ENCODE data around the gene RPL3. TPM values are rescaled to one million over a fixed set of nuclear protein-coding genes. Genes with fewer than 3 reads are reported as not detected.

The RPL3 gene
- total RNA-seq, 1 experiment from 2014 or later: 2,830 TPM

- DNase-seq: peak; percentile 32
- TF ChIP-seq CTCF (conservative IDR thresholded peaks at IDR 0.05): no peak
- Histone ChIP-seq H3K4ac (ENCODE audit: low read depth, low read length) (no peak overlapping the region), H3K56ac (ENCODE audit: insufficient read length, low read depth, low read length) (no peak overlapping the region), H4K5ac (ENCODE audit: insufficient read length, low read depth, low read length) (no peak overlapping the region), H3K27ac (ENCODE audit: insufficient read length, low read depth, low read length) (no peak overlapping the region), H3K79me2 (ENCODE audit: insufficient read depth, low read length) (peaks cover 6% of the 10 kb centered on the region; the same call in 1 of the 2 replicates), H3K9ac (ENCODE audit: extremely low read depth, insufficient read length, low read length) (no peak overlapping the region), H2BK12ac (ENCODE audit: insufficient read length, low read depth, low read length) (no peak overlapping the region), H2AFZ (ENCODE audit: low read length) (no peak overlapping the region), H3K23me2 (ENCODE audit: insufficient read length, low read depth, low read length, poor library complexity, severe bottlenecking) (no peaks in the 10 kb centered on the region), H3K9me3 (ENCODE audit: control insufficient read depth, low read depth, low read length) (no peaks in the 10 kb centered on the region), H3K27me3 (ENCODE audit: insufficient read depth, low read length) (no peaks in the 10 kb centered on the region), H4K91ac (ENCODE audit: insufficient read length, low read depth, low read length) (no peak overlapping the region), H3K23ac (ENCODE audit: insufficient read length, low read depth, low read length) (no peak overlapping the region), H4K8ac (replicated peaks; ENCODE audit: insufficient read length, low read depth, low read length) (no peak overlapping the region), H2AK5ac (ENCODE audit: insufficient read length, low read length) (no peak overlapping the region), H2BK20ac (ENCODE audit: low read depth, low read length, poor library complexity, severe bottlenecking) (no peak overlapping the region), H3K14ac (ENCODE audit: insufficient read depth, low read length) (no peak overlapping the region), H3K4me1 (ENCODE audit: insufficient read depth, low read length) (peaks cover 2% of the 10 kb centered on the region; the same call in 1 of the 2 replicates), H4K20me1 (ENCODE audit: control insufficient read depth, insufficient read depth, insufficient read length) (peaks cover 8% of the 10 kb centered on the region), H2BK15ac (ENCODE audit: low read depth, low read length) (no peak overlapping the region), H2BK5ac (ENCODE audit: insufficient read length, low read length) (no peak overlapping the region), H2BK120ac (ENCODE audit: low read depth, low read length, poor library complexity, severe bottlenecking) (no peak overlapping the region), H3K4me2 (ENCODE audit: insufficient read depth, insufficient read length, low read length) (no peak overlapping the region), H3T11ph (ENCODE audit: low read length) (no peak overlapping the region), H3K18ac (ENCODE audit: insufficient read length, low read depth, low read length) (no peak overlapping the region), H3K79me1 (ENCODE audit: insufficient read depth, low read depth, low read length, poor library complexity, severe bottlenecking) (peaks cover 4% of the 10 kb centered on the region)
- Mint-ChIP-seq H3K9me3 (no peaks in the 10 kb centered on the region), H3K27ac (peak overlapping the region in 2 of 3 experiments; percentile 39 to 87; a peak in 3 of 7 replicates), H3K4me1 (peaks cover 52 to 54% of the 10 kb centered on the region in 2 experiments), H3K36me3 (ENCODE audit: insufficient read depth in 1 of 3, low read depth in 3 of 3) (peaks cover 70 to 98% (median 80%) of the 10 kb centered on the region in 3 experiments), H3K27me3 (ENCODE audit: low read depth) (peaks cover 11% of the 10 kb centered on the region; the same call in 1 of the 2 replicates), H3K4me3 (no peak overlapping the region)
- no CpG with 5 or more reads among the region's 5 CpGs for WGBS (ENCODE audit: extremely low coverage, insufficient read length, low lambda C conversion rate)
Observed at GRCh38 chr22:39312410-39312809, 7.0 kb downstream of the RPL3 start.
